Measurements from ENCODE around the gene CRTC1. TPM values are rescaled to one million over a fixed set of nuclear protein-coding genes. Genes with fewer than 3 reads are reported as not detected.

Gene CRTC1
- total RNA-seq, 1 donor from 2014 or later = 39.7 TPM

DNA sequence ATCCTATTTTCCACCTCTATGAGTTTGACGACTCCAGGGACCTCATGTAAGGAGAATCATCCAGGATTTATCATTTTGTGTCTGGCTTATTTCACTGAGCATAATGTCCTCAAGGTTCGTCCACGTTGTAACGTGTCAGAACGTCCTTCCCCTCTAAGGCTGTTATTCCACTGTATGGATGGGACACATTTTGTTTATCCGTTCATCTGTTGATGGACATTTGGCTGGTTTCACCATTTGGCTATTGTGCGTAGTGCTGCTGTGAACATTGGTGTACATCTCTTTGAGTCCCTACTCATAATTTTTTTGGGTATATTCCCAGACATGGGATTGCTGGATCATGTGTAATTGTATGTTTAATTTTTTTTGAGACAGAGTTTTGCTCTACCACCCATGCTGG lies 21.5 kb downstream of the CRTC1 start:
- no peak overlapping the region for H3K4me3 Mint-ChIP-seq (ENCODE audit: low read depth)
- H3K27me3 Mint-ChIP-seq = no peaks in the 10 kb centered on the region
- H3K36me3 Mint-ChIP-seq (ENCODE audit: insufficient read depth) = peaks cover 2% of the 10 kb centered on the region
- TF ChIP-seq, protein P1, sequence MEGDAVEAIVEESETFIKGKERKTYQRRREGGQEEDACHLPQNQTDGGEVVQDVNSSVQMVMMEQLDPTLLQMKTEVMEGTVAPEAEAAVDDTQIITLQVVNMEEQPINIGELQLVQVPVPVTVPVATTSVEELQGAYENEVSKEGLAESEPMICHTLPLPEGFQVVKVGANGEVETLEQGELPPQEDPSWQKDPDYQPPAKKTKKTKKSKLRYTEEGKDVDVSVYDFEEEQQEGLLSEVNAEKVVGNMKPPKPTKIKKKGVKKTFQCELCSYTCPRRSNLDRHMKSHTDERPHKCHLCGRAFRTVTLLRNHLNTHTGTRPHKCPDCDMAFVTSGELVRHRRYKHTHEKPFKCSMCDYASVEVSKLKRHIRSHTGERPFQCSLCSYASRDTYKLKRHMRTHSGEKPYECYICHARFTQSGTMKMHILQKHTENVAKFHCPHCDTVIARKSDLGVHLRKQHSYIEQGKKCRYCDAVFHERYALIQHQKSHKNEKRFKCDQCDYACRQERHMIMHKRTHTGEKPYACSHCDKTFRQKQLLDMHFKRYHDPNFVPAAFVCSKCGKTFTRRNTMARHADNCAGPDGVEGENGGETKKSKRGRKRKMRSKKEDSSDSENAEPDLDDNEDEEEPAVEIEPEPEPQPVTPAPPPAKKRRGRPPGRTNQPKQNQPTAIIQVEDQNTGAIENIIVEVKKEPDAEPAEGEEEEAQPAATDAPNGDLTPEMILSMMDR (IDR thresholded peaks at IDR 0.05; ENCODE audit: unreplicated experiment) = no peak
- DNase-seq (ENCODE audit: low spot score, unreplicated experiment) = no peak
- H3K9me3 Mint-ChIP-seq (ENCODE audit: low read depth) = peaks cover 3% of the 10 kb centered on the region
- H3K27ac Mint-ChIP-seq = no peak overlapping the region
- no peaks in the 10 kb centered on the region for H3K4me1 Mint-ChIP-seq (ENCODE audit: low read depth)

DNA sequence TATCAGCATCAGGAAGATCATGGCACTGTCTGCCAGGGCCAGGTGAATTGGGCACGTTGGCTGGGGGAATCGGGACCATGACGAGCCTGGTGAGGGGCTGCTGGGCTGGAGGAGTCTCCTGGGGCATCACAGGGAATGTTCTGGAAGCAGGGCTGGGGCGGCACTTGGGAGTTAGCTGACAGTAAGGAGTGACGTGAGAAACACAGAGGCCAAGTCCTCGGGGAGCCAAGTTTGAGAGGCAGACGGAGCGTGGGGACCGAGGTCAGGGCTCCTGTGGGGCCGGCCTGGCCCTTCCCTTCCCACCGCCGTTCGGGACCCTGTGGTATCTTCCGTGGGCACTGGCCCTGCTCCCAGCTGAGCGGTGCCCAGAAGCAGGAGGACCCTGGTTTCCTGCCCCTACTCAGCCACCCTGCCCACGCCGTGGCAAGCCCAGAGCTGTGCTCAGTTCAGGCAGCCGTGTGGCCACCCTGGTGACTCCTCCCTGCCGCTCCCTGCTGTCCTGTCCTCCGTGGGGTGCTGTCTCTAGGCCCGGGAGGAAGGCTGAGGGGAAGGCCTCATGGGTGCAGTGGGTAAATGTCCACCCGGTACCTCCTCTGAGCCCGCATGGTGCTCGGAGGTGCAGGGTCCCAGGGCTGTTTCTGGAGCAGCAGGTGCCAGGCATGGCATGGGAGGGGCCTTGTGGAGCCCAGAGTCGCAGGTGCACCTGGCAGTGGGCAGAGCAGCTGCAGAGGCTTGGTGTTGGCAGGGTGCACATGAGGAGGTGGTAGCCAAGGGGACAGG lies 25.2 kb downstream of the CRTC1 start:
- TF ChIP-seq, protein P1 (IDR thresholded peaks at IDR 0.05; ENCODE audit: unreplicated experiment) = no peak
- Mint-ChIP-seq H3K27me3 (no peaks in the 10 kb centered on the region), H3K27ac (no peak overlapping the region), H3K36me3 (ENCODE audit: insufficient read depth) (peaks cover 2% of the 10 kb centered on the region), H3K9me3 (ENCODE audit: low read depth) (peaks cover 3% of the 10 kb centered on the region), H3K4me1 (ENCODE audit: low read depth) (no peaks in the 10 kb centered on the region), H3K4me3 (ENCODE audit: low read depth) (no peak overlapping the region)
- DNase-seq (ENCODE audit: low spot score, unreplicated experiment) = no peak

DNA sequence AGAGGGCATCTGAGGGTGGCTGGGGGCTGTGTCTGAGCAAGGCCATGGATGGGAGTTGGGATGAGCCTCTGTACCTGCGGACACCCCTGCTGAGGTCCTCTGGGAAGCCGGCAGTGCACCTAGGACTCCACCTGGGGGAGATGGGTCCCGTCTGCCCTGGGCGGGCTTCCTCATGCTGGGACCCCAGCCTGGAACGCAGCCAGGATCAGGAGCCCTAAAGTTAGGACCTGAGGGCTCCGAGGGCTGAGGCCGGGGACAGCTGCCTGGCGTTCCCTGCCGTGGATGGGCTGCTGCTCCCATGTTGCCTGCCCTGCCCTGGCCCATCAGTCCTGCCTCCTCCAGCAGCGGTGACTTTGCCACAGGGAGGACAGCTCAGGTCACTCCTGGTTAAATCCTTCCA lies 26.1 kb downstream of the CRTC1 start:
- Mint-ChIP-seq H3K27ac (peak overlapping the region; percentile 29), H3K9me3 (ENCODE audit: low read depth) (peaks cover 3% of the 10 kb centered on the region), H3K4me1 (ENCODE audit: low read depth) (no peaks in the 10 kb centered on the region), H3K4me3 (ENCODE audit: low read depth) (no peak overlapping the region), H3K27me3 (no peaks in the 10 kb centered on the region), H3K36me3 (ENCODE audit: insufficient read depth) (peaks cover 2% of the 10 kb centered on the region)
- no peak for DNase-seq (ENCODE audit: low spot score, unreplicated experiment)
- TF ChIP-seq, protein P1 (IDR thresholded peaks at IDR 0.05; ENCODE audit: unreplicated experiment) = no peak

DNA sequence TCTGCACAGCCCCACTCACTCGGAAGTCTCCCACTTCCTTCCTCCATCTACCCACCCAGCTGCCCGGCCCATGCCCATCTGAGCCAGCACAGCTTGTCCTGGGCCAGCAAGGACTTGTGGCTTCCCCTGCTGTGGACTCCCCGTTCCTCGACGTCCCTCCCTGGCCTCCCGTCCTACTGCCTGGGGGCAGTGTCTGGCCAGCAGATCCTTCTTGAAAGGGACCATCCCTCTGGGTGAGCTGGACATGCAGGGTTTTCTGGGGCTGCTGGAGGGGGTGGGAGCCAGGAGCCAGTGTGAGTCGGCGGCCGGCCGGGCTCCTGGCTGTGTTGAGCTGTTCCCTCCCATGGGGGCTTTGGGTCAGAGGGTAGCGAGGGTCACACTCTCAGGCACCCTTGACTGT lies 26.7 kb downstream of the CRTC1 start:
- Mint-ChIP-seq H3K27ac (no peak overlapping the region), H3K4me3 (ENCODE audit: low read depth) (no peak overlapping the region), H3K27me3 (no peaks in the 10 kb centered on the region), H3K9me3 (ENCODE audit: low read depth) (peaks cover 3% of the 10 kb centered on the region), H3K4me1 (ENCODE audit: low read depth) (no peaks in the 10 kb centered on the region), H3K36me3 (ENCODE audit: insufficient read depth) (peaks cover 2% of the 10 kb centered on the region)
- no peak for DNase-seq (ENCODE audit: low spot score, unreplicated experiment)
- TF ChIP-seq, protein P1 (IDR thresholded peaks at IDR 0.05; ENCODE audit: unreplicated experiment) = no peak

DNA sequence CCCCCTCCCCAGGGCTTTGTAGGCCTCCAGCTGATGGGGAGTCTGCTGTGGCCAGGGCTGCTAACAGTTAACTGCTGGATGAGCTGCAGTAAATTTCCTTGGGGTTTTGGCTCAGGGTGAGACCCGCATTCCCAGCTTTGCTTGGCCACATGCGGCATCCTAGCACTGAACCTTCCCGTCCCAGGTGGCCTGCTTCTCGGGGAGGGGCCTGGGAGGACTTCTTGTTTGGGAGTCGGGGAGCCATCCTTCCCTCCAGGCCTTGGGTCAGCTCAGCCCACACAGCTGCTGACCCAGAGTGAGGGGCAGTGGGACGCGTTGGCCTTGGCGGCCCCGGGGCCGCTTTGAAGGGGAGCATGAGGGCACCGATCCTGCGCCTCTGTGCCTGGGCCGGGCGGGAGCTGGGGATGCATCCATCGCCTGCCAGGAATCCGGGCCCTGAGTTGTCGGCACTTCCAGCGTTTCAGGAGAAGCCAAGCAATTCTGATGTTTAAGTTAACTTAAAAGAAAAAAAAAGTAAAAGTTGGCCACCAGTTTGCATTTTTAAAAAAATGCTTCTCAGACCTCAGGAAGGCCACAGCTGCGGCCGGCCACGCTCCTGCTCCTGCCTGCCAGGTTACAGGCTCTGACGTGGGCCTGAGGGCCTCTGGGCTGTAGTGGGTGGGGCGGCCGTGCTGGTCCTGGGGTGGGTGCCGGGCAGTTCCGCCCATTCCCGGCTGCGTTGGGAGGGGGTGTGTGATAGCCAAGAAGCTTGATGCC lies 27.7 kb downstream of the CRTC1 start:
- TF ChIP-seq, protein P1 (IDR thresholded peaks at IDR 0.05; ENCODE audit: unreplicated experiment) = no peak
- no peaks in the 10 kb centered on the region for H3K4me1 Mint-ChIP-seq (ENCODE audit: low read depth)
- H3K27me3 Mint-ChIP-seq = no peaks in the 10 kb centered on the region
- no peak overlapping the region for H3K27ac Mint-ChIP-seq
- H3K4me3 Mint-ChIP-seq (ENCODE audit: low read depth) = no peak overlapping the region
- no peak for DNase-seq (ENCODE audit: low spot score, unreplicated experiment)
- peaks cover 2% of the 10 kb centered on the region for H3K36me3 Mint-ChIP-seq (ENCODE audit: insufficient read depth)
- H3K9me3 Mint-ChIP-seq (ENCODE audit: low read depth) = peaks cover 3% of the 10 kb centered on the region

Measured in progenitor cell of endocrine pancreas (in vitro differentiated cells).